ENCODE results near the gene SHANK1. TPM values are rescaled to one million over a fixed set of nuclear protein-coding genes. Genes with fewer than 3 reads are reported as not detected.

SHANK1 gene
- polyA plus RNA-seq, 6 donors from 2014 or later: not detected

DNA sequence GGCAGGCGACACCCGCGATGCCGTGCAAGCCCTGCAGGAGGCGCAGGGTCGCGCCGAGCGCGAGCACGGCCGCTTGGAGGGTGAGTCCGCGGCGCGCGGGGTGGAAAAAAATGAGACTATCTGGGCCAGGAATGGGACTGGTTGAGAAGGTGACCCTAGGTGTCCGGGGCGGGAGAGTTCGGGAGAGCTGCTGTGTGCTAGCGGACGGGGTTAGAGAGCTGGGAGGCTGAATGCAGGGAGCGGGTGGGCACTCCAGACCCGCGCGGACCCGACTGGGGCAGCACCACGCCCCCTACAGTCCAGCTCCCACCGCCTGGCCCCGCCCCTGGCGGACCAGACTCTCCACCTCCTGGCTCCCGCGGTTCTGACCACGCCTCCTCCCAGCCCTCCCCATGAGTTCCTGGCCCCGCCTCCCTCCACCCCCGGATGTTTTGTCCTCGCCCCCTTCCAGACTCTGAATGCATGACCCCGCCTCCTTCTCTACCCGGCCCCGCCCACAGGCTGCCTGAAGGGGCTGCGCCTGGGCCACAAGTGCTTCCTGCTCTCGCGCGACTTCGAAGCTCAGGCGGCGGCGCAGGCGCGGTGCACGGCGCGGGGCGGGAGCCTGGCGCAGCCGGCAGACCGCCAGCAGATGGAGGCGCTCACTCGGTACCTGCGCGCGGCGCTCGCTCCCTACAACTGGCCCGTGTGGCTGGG lies 5.1 kb upstream of the SHANK1 start:
- ATAC-seq (ENCODE audit: low read depth in 2 of 2) (peak; percentile 82 to 84), DNase-seq (peak; percentile 86)
- Mint-ChIP-seq H3K4me1 (peaks cover 38 to 54% (median 41%) of the 10 kb centered on the region in 3 donors), H3K27ac (peak overlapping the region in 3 of 6 donors; percentile 36 to 70 (median 57)), H3K9me3 (peaks cover 0 to 12% (median 4%) of the 10 kb centered on the region in 7 donors), H3K27me3 (peaks cover 18 to 94% (median 77%) of the 10 kb centered on the region in 3 donors), H3K4me3 (peak overlapping the region; percentile 60 to 92 (median 83)), H3K36me3 (peaks cover 0 to 23% of the 10 kb centered on the region in 2 donors)

- H3K4me3 Mint-ChIP-seq: peak overlapping the region; percentile 29 to 86 (median 78)
- peaks cover 0 to 12% (median 4%) of the 10 kb centered on the region in 7 donors for H3K9me3 Mint-ChIP-seq
- peaks cover 18 to 88% (median 70%) of the 10 kb centered on the region in 3 donors for H3K27me3 Mint-ChIP-seq
- ATAC-seq (ENCODE audit: low read depth in 2 of 2) (no peak), DNase-seq (no peak)
- H3K4me1 Mint-ChIP-seq: peaks cover 38 to 54% (median 41%) of the 10 kb centered on the region in 3 donors
- H3K36me3 Mint-ChIP-seq: peaks cover 0 to 23% of the 10 kb centered on the region in 2 donors
- H3K27ac Mint-ChIP-seq: peak overlapping the region in 2 of 6 donors; percentile 36 to 49
Measured at GRCh38 chr19:50723735-50724521, 4.3 kb upstream of the SHANK1 start.

DNA sequence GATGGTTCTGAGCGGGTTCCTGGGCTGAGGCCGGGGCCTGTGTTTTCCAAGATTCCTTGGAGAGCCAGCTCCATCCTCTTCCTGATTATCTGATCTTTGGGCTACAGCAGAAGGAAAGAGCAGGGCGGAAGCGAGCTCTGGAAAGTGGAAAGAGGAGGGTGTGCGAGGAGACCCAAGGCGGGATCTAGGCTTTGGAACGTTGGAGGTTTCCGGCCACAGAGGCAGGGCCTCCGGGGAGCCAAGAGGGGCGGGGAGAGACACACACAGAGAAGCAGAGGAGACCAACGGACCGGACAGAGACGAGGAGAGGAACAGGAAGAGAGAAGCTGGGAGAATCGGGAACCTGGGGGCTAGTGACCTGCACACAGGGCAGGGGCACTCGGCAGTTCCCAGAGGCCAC lies 3.5 kb upstream of the SHANK1 start, which contains the start of gene CLEC11A:
Gene CLEC11A, plus strand, starts transcription at position 296 of the 400 bp plus-strand sequence. CDS start 162 bp downstream, outside the sequence.
- H3K27ac Mint-ChIP-seq: peak within 1 kb of the TSS in 2 of 6 donors; percentile 36 to 49
- H3K4me3 Mint-ChIP-seq: peak within 1 kb of the TSS; percentile 59 to 89 (median 72)
- peaks cover 18 to 83% (median 71%) of the 10 kb centered on the region in 3 donors for H3K27me3 Mint-ChIP-seq
- peaks cover 0 to 12% (median 4%) of the 10 kb centered on the region in 7 donors for H3K9me3 Mint-ChIP-seq
- H3K4me1 Mint-ChIP-seq: peaks cover 36 to 49% (median 42%) of the 10 kb centered on the region in 3 donors
- peaks cover 0 to 23% of the 10 kb centered on the region in 2 donors for H3K36me3 Mint-ChIP-seq
- DNase-seq: no peak
- ATAC-seq (ENCODE audit: low read depth in 2 of 2): no peak

GRCh38 chr19:50722201-50723013 lies 2.8 kb upstream of the SHANK1 start:
- Mint-ChIP-seq H3K36me3 (peaks cover 0 to 23% of the 10 kb centered on the region in 2 donors), H3K27me3 (peaks cover 22 to 81% (median 71%) of the 10 kb centered on the region in 3 donors), H3K4me3 (peak overlapping the region in 7 of 8 donors; percentile 3 to 89 (median 60)), H3K9me3 (peaks cover 0 to 12% (median 4%) of the 10 kb centered on the region in 7 donors), H3K27ac (no peak overlapping the region), H3K4me1 (peaks cover 41 to 53% (median 46%) of the 10 kb centered on the region in 3 donors)
- ATAC-seq (ENCODE audit: low read depth in 2 of 2) (no peak), DNase-seq (no peak)

GRCh38 chr19:50721441-50722137 lies 2.0 kb upstream of the SHANK1 start:
- no peak for ATAC-seq (ENCODE audit: low read depth in 2 of 2)
- Mint-ChIP-seq H3K27ac (peak overlapping the region in 1 of 6 donors; percentile 47), H3K27me3 (peaks cover 26 to 78% (median 68%) of the 10 kb centered on the region in 3 donors), H3K36me3 (peaks cover 0 to 23% of the 10 kb centered on the region in 2 donors), H3K9me3 (peaks cover 0 to 12% (median 4%) of the 10 kb centered on the region in 7 donors), H3K4me1 (peaks cover 44 to 58% (median 46%) of the 10 kb centered on the region in 3 donors), H3K4me3 (peak overlapping the region in 4 of 8 donors; percentile 3 to 54 (median 18))
- no peak for DNase-seq

GRCh38 chr19:50720921-50721381 lies 1.3 kb upstream of the SHANK1 start:
- H3K27ac Mint-ChIP-seq: peak overlapping the region in 1 of 6 donors; percentile 47
- H3K36me3 Mint-ChIP-seq: peaks cover 0 to 23% of the 10 kb centered on the region in 2 donors
- H3K4me3 Mint-ChIP-seq: peak overlapping the region in 5 of 8 donors; percentile 41 to 85 (median 68)
- DNase-seq (no peak), ATAC-seq (ENCODE audit: low read depth in 2 of 2) (no peak)
- H3K9me3 Mint-ChIP-seq: peaks cover 0 to 12% (median 2%) of the 10 kb centered on the region in 7 donors
- H3K27me3 Mint-ChIP-seq: peaks cover 22 to 78% (median 74%) of the 10 kb centered on the region in 3 donors
- H3K4me1 Mint-ChIP-seq: peaks cover 43 to 53% (median 44%) of the 10 kb centered on the region in 3 donors

- H3K4me1 Mint-ChIP-seq: peaks cover 38 to 47% (median 40%) of the 10 kb centered on the region in 3 donors
- peak overlapping the region; percentile 32 to 85 (median 66) for H3K4me3 Mint-ChIP-seq
- peak overlapping the region in 2 of 6 donors; percentile 42 to 95 for H3K27ac Mint-ChIP-seq
- H3K36me3 Mint-ChIP-seq: peaks cover 0 to 23% of the 10 kb centered on the region in 2 donors
- peaks cover 0 to 12% (median 2%) of the 10 kb centered on the region in 7 donors for H3K9me3 Mint-ChIP-seq
- peaks cover 21 to 80% (median 78%) of the 10 kb centered on the region in 3 donors for H3K27me3 Mint-ChIP-seq
- no peak for DNase-seq
- ATAC-seq (ENCODE audit: low read depth in 2 of 2): no peak
Measured at GRCh38 chr19:50720181-50720920, 749 bp upstream of the SHANK1 start.

DNA sequence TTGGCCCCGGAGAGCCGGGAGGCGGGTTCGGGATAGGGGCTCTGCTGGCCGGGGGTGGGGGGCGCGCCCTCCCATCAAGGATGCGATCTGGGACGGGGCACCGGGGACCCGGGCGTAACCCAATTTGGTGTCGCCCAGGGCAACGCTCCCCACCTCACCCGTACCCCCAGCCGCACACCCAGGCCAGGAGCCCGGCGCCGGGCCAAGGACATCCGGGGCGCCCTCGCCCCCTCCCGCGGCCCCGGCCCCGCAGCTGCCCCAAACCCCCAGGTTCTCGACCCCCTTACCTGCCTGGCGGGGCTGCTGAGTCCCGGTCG lies 525 bp downstream of the SHANK1 start:
- H3K4me3 Mint-ChIP-seq: peak overlapping the region in 1 of 8 donors; percentile 75
- ATAC-seq (ENCODE audit: low read depth in 2 of 2) (no peak), DNase-seq (no peak)
- H3K4me1 Mint-ChIP-seq: peaks cover 31 to 36% (median 32%) of the 10 kb centered on the region in 3 donors
- H3K36me3 Mint-ChIP-seq: peaks cover 0 to 23% of the 10 kb centered on the region in 2 donors
- peaks cover 21 to 85% (median 75%) of the 10 kb centered on the region in 3 donors for H3K27me3 Mint-ChIP-seq
- peaks cover 0 to 10% (median 0%) of the 10 kb centered on the region in 7 donors for H3K9me3 Mint-ChIP-seq
- no peak overlapping the region for H3K27ac Mint-ChIP-seq

- peaks cover 22 to 83% (median 75%) of the 10 kb centered on the region in 3 donors for H3K27me3 Mint-ChIP-seq
- H3K9me3 Mint-ChIP-seq: peaks cover 0 to 7% (median 0%) of the 10 kb centered on the region in 7 donors
- peak overlapping the region in 4 of 8 donors; percentile 43 to 75 (median 62) for H3K4me3 Mint-ChIP-seq
- H3K36me3 Mint-ChIP-seq: peaks cover 0 to 18% of the 10 kb centered on the region in 2 donors
- H3K27ac Mint-ChIP-seq: no peak overlapping the region
- peak; percentile 37 to 44 for ATAC-seq (ENCODE audit: low read depth in 2 of 2)
- DNase-seq: no peak
- H3K4me1 Mint-ChIP-seq: peaks cover 27 to 30% (median 27%) of the 10 kb centered on the region in 3 donors
Measured at GRCh38 chr19:50718255-50719118, 1.1 kb downstream of the SHANK1 start.

DNA sequence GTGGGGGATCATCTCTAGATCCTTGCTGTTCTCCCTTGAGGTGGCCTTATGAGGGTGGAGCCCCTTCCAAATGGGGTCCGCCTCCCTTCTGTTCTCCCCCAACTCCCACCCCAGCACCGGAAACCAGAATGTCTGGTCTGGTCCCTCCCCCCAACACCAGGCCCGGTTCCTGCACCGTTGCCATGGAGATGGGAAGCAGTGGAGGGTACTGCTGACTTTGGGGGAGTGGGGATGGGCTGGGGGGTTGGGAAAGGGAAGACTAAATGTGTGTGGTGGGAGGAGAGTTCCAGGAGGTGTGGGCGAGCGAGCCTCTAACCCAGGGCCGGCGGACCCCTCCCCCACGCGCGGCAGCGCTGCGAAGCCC lies 1.7 kb downstream of the SHANK1 start:
- peaks cover 26 to 83% (median 75%) of the 10 kb centered on the region in 3 donors for H3K27me3 Mint-ChIP-seq
- peak overlapping the region in 6 of 8 donors; percentile 24 to 70 (median 51) for H3K4me3 Mint-ChIP-seq
- no peak for DNase-seq
- peak overlapping the region in 2 of 6 donors; percentile 38 to 52 for H3K27ac Mint-ChIP-seq
- peaks cover 26 to 28% (median 27%) of the 10 kb centered on the region in 3 donors for H3K4me1 Mint-ChIP-seq
- peaks cover 0 to 12% of the 10 kb centered on the region in 2 donors for H3K36me3 Mint-ChIP-seq
- peaks cover 0 to 7% (median 0%) of the 10 kb centered on the region in 7 donors for H3K9me3 Mint-ChIP-seq
- ATAC-seq (ENCODE audit: low read depth in 2 of 2): no peak
